ENCODE measurements around the gene SUMF2.
"Not testable (repeated sequence)": the region's sequence is repeated elsewhere in the genome, so short reads cannot be mapped to it uniquely, and the experiment has no call there.

GRCh38 chr7:56032578-56032977, 31.5 kb upstream of the SUMF2 start:
- not testable (repeated sequence) for TF ChIP-seq ESRRA (CRISPR knock-in tag; IDR thresholded peaks at IDR 0.05; ENCODE audit: borderline replicate concordance); CTCF (IDR thresholded peaks at IDR 0.05); ZNF317 (CRISPR knock-in tag; IDR thresholded peaks at IDR 0.05; ENCODE audit: borderline replicate concordance, low read depth); NR2C2 (CRISPR knock-in tag; IDR thresholded peaks at IDR 0.05); MLX (CRISPR knock-in tag; IDR thresholded peaks at IDR 0.05); ZNF121 (CRISPR knock-in tag; IDR thresholded peaks at IDR 0.05)
